VCaP (cell line): ENCODE measurements around the gene DTX4.
A peak's percentile ranks its signal among the peaks of the same experiment; 100 is the strongest.

Source experiments
- H3K27ac ChIP-seq: fragments of 450-650 bp; 2 replicates; pipeline ENCODE4 v1.5.1; 2017
- CTCF ChIP-seq: fragments of 450-650 bp; conservative IDR thresholded peaks from 2 replicates; pipeline ENCODE4 v1.5.1; 2017; ENCODE audit warnings: mild to moderate bottlenecking, moderate library complexity

DTX4 gene

GRCh38 chr11:59193587-59194130 lies 21.7 kb downstream of the DTX4 start:
- TF ChIP-seq CTCF, result no peak
- no peak overlapping the region for H3K27ac ChIP-seq

- TF ChIP-seq CTCF, result no peak
Measured at GRCh38 chr11:59195586-59195985, 23.7 kb downstream of the DTX4 start.

GRCh38 chr11:59196777-59197176 lies 24.8 kb downstream of the DTX4 start:
- TF ChIP-seq CTCF, result no peak
- H3K27ac ChIP-seq, result no peak overlapping the region

More at GRCh38 chr11:59195586-59195985, 23.7 kb downstream of the DTX4 start:
- H3K27ac ChIP-seq, result peak overlapping the region; percentile 30

- TF ChIP-seq CTCF, result no peak
- no peak overlapping the region for H3K27ac ChIP-seq
Measured at GRCh38 chr11:59197991-59198390, 26.1 kb downstream of the DTX4 start.

GRCh38 chr11:59198726-59199125 lies 26.8 kb downstream of the DTX4 start:
- no peak overlapping the region for H3K27ac ChIP-seq
- no peak for TF ChIP-seq CTCF

- H3K27ac ChIP-seq, result no peak overlapping the region
- no peak for TF ChIP-seq CTCF
Measured at GRCh38 chr11:59199546-59200422, 27.9 kb downstream of the DTX4 start.

GRCh38 chr11:59200423-59200746 lies 28.5 kb downstream of the DTX4 start:
- no peak overlapping the region for H3K27ac ChIP-seq
- TF ChIP-seq CTCF, result no peak
